GM20000 (cell line): ENCODE results near the gene KCNQ4.

ENCODE experiments used
- DNase-seq: peaks from one replicate; pipeline ENCODE4 v3.0.0; 2012; ENCODE audit warnings: low spot score
- TF ChIP-seq, protein P1 (sequence below): IDR thresholded peaks from 2 replicates; pipeline ENCODE4 v1.5.1; 2012; ENCODE audit warnings: mild to moderate bottlenecking, control low read depth; ENCODE audit errors: extremely low read depth, missing control alignments

Gene KCNQ4

DNA sequence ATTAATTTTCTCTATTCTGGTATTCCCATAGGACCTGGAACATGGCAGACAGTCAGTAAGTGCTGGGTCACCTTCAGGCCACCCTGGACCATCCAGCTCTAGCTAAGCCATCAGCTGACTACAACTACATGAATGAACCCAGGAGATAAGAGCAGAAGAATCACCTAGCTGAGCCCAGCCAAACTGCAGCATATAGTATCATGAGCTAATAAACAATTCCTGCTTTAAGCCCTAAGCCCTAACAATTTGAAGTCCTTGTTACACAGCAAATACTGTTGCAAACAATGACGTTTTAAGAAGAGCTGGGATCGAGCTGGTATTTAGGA is 92.8 kb downstream of the KCNQ4 start:
- TF ChIP-seq, protein P1, sequence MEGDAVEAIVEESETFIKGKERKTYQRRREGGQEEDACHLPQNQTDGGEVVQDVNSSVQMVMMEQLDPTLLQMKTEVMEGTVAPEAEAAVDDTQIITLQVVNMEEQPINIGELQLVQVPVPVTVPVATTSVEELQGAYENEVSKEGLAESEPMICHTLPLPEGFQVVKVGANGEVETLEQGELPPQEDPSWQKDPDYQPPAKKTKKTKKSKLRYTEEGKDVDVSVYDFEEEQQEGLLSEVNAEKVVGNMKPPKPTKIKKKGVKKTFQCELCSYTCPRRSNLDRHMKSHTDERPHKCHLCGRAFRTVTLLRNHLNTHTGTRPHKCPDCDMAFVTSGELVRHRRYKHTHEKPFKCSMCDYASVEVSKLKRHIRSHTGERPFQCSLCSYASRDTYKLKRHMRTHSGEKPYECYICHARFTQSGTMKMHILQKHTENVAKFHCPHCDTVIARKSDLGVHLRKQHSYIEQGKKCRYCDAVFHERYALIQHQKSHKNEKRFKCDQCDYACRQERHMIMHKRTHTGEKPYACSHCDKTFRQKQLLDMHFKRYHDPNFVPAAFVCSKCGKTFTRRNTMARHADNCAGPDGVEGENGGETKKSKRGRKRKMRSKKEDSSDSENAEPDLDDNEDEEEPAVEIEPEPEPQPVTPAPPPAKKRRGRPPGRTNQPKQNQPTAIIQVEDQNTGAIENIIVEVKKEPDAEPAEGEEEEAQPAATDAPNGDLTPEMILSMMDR, result no peak
- DNase-seq, result no peak

DNA sequence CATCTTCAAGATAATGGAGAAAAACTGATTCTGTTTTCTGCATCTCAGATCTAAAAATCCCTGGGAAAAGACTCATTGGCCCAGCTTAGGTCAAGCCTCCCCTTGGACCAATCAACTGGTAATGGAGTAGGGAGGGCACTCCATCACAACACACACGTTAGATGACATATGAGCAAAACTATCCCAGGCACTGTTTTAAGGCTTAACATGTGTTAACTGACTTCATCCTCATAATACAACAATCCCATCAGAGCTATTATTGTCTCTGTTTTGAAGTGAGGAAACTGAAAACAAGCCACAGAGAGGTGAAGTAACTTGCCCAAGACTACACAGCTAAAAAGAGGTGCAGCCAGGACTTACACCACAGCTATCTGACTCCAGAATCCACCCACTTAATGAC is 93.3 kb downstream of the KCNQ4 start:
- TF ChIP-seq, protein P1, result no peak
- no peak for DNase-seq

DNA sequence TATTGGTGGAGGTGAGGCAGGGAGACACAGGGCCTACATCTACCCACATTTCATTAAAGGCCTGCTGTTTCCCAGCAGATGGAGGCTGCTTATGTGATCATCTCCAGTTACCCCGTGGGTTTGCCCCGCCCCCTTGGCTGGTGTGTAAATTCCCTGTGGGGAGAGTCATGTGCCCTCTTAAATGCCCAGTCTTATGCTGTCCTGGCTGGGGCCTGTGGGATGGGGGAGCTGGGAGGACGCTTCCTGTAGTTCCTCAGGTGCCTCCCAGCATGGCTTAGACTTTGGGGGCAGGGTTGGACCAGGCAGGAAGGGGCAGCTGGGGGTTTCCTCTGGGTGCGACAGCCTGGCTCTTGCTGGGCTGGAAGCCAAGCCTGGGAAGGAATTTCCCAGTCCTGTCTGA is 94.1 kb downstream of the KCNQ4 start:
- DNase-seq, result no peak
- TF ChIP-seq, protein P1, result no peak

DNA sequence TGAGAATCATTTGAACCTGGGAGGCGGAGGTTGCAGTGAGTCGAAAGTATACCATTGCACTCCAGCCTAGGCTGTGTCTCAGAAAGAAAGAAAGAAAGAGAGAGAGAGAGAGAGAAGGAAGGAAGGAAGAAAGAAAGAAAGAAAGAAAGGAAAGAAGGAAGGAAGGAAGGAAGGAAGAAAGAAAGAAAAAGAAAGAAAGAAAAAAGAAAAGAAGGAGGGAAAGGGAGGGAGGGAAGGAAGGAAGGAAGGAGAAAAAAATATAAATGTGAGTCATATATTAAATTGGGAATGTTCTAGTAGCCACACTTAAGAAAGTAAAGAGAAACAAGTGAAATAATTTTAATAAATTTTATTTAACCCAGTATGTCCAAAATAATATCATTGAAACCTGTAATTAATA is 95.3 kb downstream of the KCNQ4 start:
- TF ChIP-seq, protein P1, result no peak
- no peak for DNase-seq

DNA sequence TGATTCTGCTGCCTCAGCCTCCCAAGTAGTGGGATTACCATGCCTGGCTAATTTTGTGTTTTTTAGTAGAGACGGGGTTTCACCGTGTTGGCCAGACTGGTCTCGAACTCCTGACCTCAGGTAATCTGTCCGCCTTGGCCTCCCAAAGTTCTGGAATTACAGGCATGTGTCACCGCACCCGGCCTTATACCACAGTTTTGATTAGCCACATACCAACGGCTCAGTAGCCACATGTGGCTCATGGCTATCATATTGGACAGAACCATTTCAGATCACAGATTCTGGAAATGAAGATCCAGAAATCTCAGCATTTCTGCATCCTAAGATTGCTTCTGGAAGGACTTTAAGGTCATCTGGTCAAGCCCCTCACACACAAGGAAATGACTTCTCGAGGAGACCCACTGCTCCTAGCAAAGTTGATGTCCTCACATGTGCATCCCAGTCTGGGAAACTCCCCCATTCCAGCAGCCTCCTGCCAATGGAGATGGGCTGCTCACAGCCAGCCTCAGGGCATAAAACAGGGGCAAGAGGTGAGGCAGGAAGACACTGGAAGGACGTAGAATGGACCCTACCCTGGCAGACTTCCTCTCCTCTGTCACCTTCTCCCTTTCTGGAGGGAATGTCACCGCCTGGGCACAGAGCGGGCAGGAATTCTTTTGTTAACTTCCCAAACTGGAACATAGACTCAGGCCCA is 96.0 kb downstream of the KCNQ4 start:
- TF ChIP-seq, protein P1, result no peak

DNA sequence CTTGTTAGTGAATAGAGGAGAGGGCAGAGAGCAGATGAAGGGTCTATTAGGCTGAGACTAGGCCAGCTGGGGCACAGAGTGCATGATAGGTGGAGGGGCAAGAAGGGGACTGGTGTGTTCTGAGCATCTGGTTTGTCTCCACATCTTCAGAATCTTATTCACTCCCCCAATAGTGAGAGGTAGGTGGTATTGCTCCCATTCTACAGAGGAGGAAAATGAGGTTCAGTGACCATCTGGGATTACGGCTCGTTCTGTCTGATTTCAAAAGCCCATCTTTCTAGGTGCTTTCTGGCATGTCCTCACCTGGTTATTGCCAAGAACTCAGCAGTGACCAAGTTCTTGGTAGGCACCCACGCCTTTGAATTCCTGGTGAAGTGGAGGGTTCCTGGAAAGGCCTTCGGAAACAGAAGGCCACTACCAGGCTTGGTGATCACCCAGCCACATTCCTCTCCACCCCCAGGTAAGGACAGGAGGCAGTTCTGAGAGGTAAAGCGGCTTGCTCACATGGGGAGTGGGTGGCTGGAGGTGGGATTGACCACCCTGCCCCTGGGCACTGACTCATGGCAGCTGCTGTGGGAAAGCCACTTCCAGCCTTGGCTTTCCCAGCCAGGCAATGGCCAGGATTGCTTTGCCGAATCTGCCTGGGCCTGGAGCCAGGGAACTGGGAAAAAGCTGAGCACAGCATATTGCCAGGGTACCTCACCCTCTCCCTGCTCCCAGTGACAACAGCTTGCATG is 97.4 kb downstream of the KCNQ4 start:
- TF ChIP-seq, protein P1, result no peak
- no peak for DNase-seq

More for the DNA sequence above, 96.0 kb downstream of the KCNQ4 start:
- no peak for DNase-seq

DNA sequence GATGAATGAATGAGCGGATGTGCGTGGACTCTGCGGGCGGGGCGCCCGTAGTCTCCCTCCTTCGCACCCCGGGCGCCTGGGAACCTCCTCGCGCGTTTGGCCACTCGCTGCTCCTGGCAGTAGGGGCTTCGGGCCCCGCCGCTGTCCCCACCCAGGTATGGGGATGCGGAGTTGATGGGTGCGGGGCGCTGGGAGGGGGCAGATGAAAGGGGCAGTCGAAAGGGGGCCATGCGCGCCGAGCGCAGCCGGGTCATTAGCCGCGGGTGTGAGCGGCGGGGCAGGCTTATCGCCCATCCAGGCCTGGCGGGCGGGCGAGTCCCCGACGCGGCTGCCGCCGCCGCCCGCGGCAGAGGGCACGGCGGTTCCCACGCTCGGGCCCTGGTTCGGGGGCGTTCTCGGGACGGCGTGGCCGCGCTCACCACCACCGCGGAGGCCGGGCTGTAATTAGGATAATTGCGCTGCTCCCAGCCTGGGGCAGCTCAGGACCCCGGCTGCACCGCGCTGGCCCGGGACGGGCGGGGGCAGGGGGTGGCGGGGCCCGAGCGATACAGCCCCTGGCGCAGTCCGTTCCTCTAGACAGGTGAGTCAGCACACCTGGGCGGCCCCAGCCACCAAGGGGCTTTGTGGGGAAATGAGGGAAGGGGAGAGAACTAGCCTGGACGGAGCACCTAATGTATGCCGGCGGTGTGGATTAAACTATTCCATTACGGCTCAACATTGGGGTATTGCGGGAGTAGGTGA is 100.6 kb downstream of the KCNQ4 start:
- no peak for DNase-seq
- TF ChIP-seq, protein P1, result no peak
